HG02981 (cell line): ENCODE data around the gene SPIN2B.
"Not testable (repeated sequence)": the region's sequence is repeated elsewhere in the genome, so short reads cannot be mapped to it uniquely, and the experiment has no call there.

Experiments
- ATAC-seq: cut with Tn5 transposase; IDR thresholded peaks from one replicate; pipeline ENCODE4 v1.9.1; 2021; ENCODE audit warnings: mild to moderate bottlenecking, moderate library complexity; ENCODE audit not compliant: unreplicated experiment

The SPIN2B gene

DNA sequence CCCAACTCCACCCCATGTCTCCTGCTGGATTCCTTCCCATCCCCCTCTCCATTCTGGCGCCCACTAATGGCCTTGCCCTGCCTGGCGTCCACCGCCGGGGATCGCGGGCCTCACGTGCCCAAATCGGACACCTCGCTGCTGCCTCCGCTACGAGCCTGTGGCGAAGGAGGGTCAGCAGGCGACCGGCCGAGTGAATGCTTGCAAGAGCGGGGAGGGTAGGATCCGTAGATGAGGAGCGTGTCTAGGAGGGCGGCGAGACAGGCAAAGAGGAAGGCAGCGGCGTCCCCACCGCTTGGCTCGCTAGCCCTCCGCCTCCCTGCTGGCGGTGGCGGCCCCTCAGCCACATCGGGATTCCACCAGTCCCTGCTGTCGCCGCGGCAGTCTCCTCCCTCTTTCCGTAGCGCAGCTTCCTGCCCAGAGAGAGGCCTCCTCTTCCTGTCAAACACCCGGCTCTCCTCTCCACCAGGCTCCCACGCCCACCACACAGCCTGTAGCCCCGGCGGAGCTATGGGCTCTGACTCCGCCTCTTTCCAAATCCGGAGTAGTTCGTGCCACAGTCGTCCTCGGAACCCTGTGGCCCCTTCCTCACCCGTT lies at the start of gene SPIN2B:
SPIN2B (minus strand) TSS at position 387 of the 594 bp plus-strand sequence.
- ATAC-seq = peak; percentile 100

DNA sequence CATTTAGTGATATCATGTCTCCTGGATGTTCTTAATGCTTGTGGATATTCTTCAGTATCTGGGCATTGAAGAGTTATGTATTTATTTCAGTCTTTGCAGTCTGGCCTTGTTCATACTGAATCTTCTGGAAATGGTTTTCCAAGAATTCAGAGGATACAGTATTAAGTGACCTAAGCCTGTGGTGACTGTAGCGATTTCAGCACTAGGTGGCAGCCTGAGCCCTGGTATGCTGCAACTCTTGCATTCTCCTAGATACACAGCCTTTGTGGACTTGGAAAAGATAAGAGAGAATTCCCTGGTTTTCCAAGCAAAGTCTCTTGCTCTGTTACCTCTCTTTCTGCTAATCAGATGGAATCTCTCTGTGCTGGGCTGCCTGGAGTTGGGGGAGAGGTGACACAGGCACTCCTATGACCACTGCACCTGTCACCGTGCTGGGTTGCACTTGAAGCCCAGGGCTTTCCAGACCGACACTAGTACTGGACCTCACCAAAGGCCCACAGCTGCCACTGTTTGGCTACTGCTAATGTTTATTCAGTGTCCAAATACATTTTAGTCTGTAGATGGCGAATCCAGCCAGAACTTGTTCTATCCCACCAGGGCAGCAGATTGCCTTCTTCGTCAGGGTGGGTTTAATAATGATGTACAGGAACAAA lies 35.2 kb upstream of the SPIN2B start:
- no peak for ATAC-seq

- ATAC-seq = no peak
Observed at GRCh38 chrX:57155171-57155570, 33.8 kb upstream of the SPIN2B start.

- not testable (repeated sequence) for ATAC-seq
Observed at GRCh38 chrX:57152222-57152621, 30.9 kb upstream of the SPIN2B start.

GRCh38 chrX:57138674-57139073 lies 17.3 kb upstream of the SPIN2B start:
- no peak for ATAC-seq

DNA sequence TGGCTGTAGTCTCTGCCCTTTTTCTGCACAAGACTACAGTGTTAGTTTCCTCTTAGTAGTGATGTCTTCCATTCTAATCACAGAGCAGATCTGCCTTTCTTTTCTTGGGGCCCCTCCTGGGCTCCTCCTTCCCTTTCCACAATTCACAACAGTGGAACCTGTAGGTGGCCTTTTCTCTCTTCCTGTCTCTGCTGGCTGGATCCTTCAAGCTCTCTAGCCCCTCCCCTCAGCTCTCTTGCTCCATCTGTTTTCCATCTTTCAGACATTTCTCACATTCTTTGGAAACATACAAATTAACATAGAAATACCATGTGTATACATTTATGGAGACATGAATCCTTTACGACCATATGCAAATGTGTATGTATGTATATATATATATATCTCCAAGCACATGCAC lies 16.2 kb upstream of the SPIN2B start:
- ATAC-seq = no peak

DNA sequence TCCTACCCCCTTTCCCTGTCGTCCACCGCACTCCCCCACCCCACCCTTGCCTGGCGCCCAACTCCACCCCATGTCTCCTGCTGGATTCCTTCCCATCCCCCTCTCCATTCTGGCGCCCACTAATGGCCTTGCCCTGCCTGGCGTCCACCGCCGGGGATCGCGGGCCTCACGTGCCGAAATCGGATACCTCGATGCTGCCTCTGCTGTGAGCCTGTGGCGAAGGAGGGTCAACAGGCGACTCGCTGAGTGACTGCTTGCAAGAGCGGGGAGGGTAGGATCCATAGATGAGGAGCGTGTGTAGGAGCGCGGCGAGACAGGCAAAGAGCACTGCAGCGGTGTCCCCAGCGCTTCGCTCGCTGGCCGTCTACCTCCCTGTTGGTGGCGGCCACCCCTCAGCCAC lies 15.7 kb upstream of the SPIN2B start, which contains the start of gene SPIN2A:
SPIN2A (minus strand) TSS at position 325 of the 400 bp plus-strand sequence. CDS start 800 bp downstream, outside the sequence.
- ATAC-seq = not testable (repeated sequence)

DNA sequence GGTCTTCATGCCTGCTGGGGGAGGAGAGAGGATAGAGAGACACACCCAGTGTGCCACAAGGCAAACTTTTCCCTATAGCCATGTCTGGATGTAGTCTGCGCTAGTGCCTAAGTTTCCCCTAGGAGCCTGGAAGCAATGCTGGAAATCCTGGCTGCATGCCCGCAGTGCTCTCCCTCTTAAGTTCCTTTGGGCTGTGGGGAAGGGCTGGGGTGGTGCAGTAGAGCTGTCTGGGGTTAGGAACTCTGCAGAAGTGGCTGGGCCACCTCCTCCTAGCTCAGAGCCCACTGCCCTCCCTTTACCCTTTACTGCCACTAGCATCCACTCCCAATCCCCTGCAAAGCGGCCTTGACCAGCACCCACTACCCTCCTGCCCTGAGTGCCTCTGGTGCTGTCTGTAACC lies 15.2 kb upstream of the SPIN2B start:
- ATAC-seq = not testable (repeated sequence)

- ATAC-seq = no peak
Observed at GRCh38 chrX:57135287-57135686, 13.9 kb upstream of the SPIN2B start.

GRCh38 chrX:57134702-57135101 lies 13.4 kb upstream of the SPIN2B start:
- ATAC-seq = no peak

- ATAC-seq = no peak
Observed at GRCh38 chrX:57133706-57134105, 12.4 kb upstream of the SPIN2B start.

GRCh38 chrX:57133284-57133683 lies 11.9 kb upstream of the SPIN2B start:
- not testable (repeated sequence) for ATAC-seq

GRCh38 chrX:57132046-57132445 lies 10.7 kb upstream of the SPIN2B start:
- no peak for ATAC-seq

DNA sequence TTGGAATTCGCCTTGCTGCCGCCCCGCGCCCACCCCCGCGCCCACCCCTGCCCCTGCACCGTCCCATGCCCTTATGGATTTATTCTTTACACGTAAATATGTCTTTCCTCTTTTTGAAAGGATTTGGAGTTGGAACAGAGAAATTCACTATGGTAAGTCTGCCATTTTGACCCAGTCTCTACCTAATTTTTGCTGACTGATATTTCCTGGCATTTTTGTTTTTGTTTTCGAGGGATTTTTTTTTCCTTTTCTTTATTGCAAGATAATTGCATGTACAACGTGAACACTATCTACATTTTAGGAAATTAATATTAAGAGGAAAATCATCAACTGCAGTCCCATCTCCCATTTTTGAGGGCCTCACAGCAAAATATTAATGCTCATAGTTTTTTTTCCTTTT lies 468 bp upstream of the SPIN2B start:
- ATAC-seq = no peak

DNA sequence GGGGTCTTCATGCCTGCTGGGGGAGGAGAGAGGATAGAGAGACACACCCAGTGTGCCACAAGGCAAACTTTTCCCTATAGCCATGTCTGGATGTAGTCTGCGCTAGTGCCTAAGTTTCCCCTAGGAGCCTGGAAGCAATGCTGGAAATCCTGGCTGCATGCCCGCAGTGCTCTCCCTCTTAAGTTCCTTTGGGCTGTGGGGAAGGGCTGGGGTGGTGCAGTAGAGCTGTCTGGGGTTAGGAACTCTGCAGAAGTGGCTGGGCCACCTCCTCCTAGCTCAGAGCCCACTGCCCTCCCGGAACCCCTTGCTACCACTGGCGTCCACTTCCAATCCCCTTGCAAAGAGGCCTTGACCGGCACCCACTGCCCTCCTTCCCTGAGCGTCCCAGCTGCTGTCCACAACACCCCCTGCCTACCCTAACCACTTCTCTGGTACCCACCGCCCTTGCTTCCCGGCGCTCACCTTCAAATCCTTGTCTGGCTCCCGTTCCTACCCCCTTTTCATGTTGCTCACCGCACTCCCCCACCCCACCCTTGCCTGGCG lies 658 bp downstream of the SPIN2B start:
- not testable (repeated sequence) for ATAC-seq

DNA sequence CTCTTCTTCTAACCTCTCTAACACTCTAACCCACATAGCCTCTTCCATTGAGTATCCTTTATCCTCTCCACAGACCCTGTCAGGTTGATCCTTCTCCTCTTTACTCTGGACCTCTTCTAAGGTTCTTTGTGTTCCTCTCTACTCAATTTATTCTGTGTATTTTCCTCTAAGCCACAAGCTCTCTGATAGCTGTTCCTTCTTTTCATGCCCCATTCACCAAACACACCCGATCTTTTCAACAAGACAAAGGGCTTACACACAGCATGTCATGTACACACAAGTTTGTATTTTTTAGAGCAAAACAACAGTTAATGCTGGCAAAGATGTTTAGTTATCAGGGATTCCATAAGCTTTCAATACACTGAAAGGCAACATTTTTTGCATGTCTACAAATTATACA lies 1.9 kb downstream of the SPIN2B start:
- no peak for ATAC-seq

GRCh38 chrX:57117566-57117965 lies 3.8 kb downstream of the SPIN2B start:
- ATAC-seq = not testable (repeated sequence)

GRCh38 chrX:57104921-57105398 lies 16.4 kb downstream of the SPIN2B start:
- no peak for ATAC-seq

GRCh38 chrX:57104406-57104805 lies 16.9 kb downstream of the SPIN2B start:
- no peak for ATAC-seq

- no peak for ATAC-seq
Observed at GRCh38 chrX:57103489-57103888, 17.9 kb downstream of the SPIN2B start.

DNA sequence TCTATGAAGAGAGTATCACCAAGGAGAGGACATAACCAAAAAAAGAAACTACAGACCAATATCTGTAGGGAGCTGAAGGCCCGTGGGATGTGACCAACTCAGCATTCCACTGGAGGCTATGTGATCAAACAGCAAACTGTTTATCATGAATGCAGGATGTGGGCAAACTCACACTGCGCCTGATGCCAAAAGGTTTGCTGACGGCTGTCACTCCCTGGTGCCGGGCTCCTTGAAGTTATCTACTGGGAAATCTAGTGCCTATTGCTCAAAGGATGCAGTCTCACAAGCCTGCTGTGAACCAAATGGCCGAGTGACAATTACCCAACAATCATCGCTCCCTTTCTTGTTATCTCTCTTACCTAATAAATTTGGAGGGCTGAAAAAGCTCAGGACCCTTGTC lies 18.4 kb downstream of the SPIN2B start:
- ATAC-seq = not testable (repeated sequence)

- ATAC-seq = no peak
Observed at GRCh38 chrX:57083143-57083542, 38.2 kb downstream of the SPIN2B start.
